Measurements from ENCODE around the gene ELOF1. TPM values are rescaled to one million over a fixed set of nuclear protein-coding genes. Genes with fewer than 3 reads are reported as not detected.

Gene ELOF1
- total RNA-seq, 1 experiment from 2014 or later = 36.5 TPM

GRCh38 chr19:11549386-11549953, 9.6 kb downstream of the ELOF1 start:
- no peak for DNase-seq
- Mint-ChIP-seq H3K36me3 (ENCODE audit: insufficient read depth, unreplicated experiment) (peaks cover 9% of the 10 kb centered on the region), H3K27me3 (ENCODE audit: unreplicated experiment) (peaks cover 20% of the 10 kb centered on the region), H3K9me3 (ENCODE audit: low read depth, unreplicated experiment) (no peaks in the 10 kb centered on the region), H3K4me3 (ENCODE audit: low read depth, unreplicated experiment) (no peak overlapping the region), H3K4me1 (ENCODE audit: low read depth, unreplicated experiment) (no peaks in the 10 kb centered on the region), H3K27ac (ENCODE audit: unreplicated experiment) (no peak overlapping the region)
- TF ChIP-seq CTCF (IDR thresholded peaks at IDR 0.05; ENCODE audit: unreplicated experiment) = no peak
- CTCF ChIA-PET = no interaction called here
- intact Hi-C loops (cut with micrococcal nuclease; ENCODE audit: unreplicated experiment) = no loop called here
- no TSS peak for BruUV-seq (replicated peaks)

GRCh38 chr19:11547929-11548700, 10.9 kb downstream of the ELOF1 start:
- H3K9me3 Mint-ChIP-seq (ENCODE audit: low read depth, unreplicated experiment) = no peaks in the 10 kb centered on the region
- no peak overlapping the region for H3K4me3 Mint-ChIP-seq (ENCODE audit: low read depth, unreplicated experiment)
- TF ChIP-seq CTCF (IDR thresholded peaks at IDR 0.05; ENCODE audit: unreplicated experiment) = no peak
- H3K27me3 Mint-ChIP-seq (ENCODE audit: unreplicated experiment) = peaks cover 32% of the 10 kb centered on the region
- DNase-seq = no peak
- BruUV-seq (replicated peaks) = no TSS peak
- H3K27ac Mint-ChIP-seq (ENCODE audit: unreplicated experiment) = no peak overlapping the region
- no peaks in the 10 kb centered on the region for H3K36me3 Mint-ChIP-seq (ENCODE audit: insufficient read depth, unreplicated experiment)
- no peaks in the 10 kb centered on the region for H3K4me1 Mint-ChIP-seq (ENCODE audit: low read depth, unreplicated experiment)
- intact Hi-C loops (cut with micrococcal nuclease; ENCODE audit: unreplicated experiment) = no loop called here
- CTCF ChIA-PET = no interaction called here

- TF ChIP-seq CTCF (IDR thresholded peaks at IDR 0.05; ENCODE audit: unreplicated experiment) = no peak
- H3K4me3 Mint-ChIP-seq (ENCODE audit: low read depth, unreplicated experiment) = no peak overlapping the region
- no peaks in the 10 kb centered on the region for H3K36me3 Mint-ChIP-seq (ENCODE audit: insufficient read depth, unreplicated experiment)
- intact Hi-C loops (cut with micrococcal nuclease; ENCODE audit: unreplicated experiment) = no loop called here
- H3K9me3 Mint-ChIP-seq (ENCODE audit: low read depth, unreplicated experiment) = no peaks in the 10 kb centered on the region
- H3K27me3 Mint-ChIP-seq (ENCODE audit: unreplicated experiment) = peaks cover 57% of the 10 kb centered on the region
- no peak for DNase-seq
- no TSS peak for BruUV-seq (replicated peaks)
- CTCF ChIA-PET = no interaction called here
- no peak overlapping the region for H3K27ac Mint-ChIP-seq (ENCODE audit: unreplicated experiment)
- no peaks in the 10 kb centered on the region for H3K4me1 Mint-ChIP-seq (ENCODE audit: low read depth, unreplicated experiment)
Observed at GRCh38 chr19:11541238-11541637, 17.8 kb downstream of the ELOF1 start.

- BruUV-seq (replicated peaks) = no TSS peak
- Mint-ChIP-seq H3K4me3 (ENCODE audit: low read depth, unreplicated experiment) (no peak overlapping the region), H3K27ac (ENCODE audit: unreplicated experiment) (no peak overlapping the region), H3K4me1 (ENCODE audit: low read depth, unreplicated experiment) (no peaks in the 10 kb centered on the region), H3K36me3 (ENCODE audit: insufficient read depth, unreplicated experiment) (peaks cover 4% of the 10 kb centered on the region), H3K27me3 (ENCODE audit: unreplicated experiment) (peaks cover 51% of the 10 kb centered on the region), H3K9me3 (ENCODE audit: low read depth, unreplicated experiment) (no peaks in the 10 kb centered on the region)
- no peak for TF ChIP-seq CTCF (IDR thresholded peaks at IDR 0.05; ENCODE audit: unreplicated experiment)
- DNase-seq = no peak
- CTCF ChIA-PET = no interaction called here
- intact Hi-C loops (cut with micrococcal nuclease; ENCODE audit: unreplicated experiment) = no loop called here
Observed at GRCh38 chr19:11540645-11541044, 18.4 kb downstream of the ELOF1 start.

Data from Calu3 (cell line).